NCI-H524 treated with DMSO at 0.1 percent for 48 hours (cell line): ENCODE results near the gene LRRN4.
"Not testable (repeated sequence)": the region's sequence is repeated elsewhere in the genome, so short reads cannot be mapped to it uniquely, and the experiment has no call there.

Source experiments
- DNase-seq: peaks from one replicate; lab custom pipeline; 2025; lab: John Stamatoyannopoulos, UW

LRRN4 gene

GRCh38 chr20:6058684-6059295 lies 4.9 kb upstream of the LRRN4 start:
- no peak for DNase-seq

GRCh38 chr20:6057691-6058090 lies 3.8 kb upstream of the LRRN4 start:
- no peak for DNase-seq

- DNase-seq = no peak
Observed at GRCh38 chr20:6057139-6057538, 3.3 kb upstream of the LRRN4 start.

- DNase-seq = no peak
Observed at GRCh38 chr20:6055981-6056569, 2.2 kb upstream of the LRRN4 start.

- no peak for DNase-seq
Observed at GRCh38 chr20:6055161-6055783, 1.4 kb upstream of the LRRN4 start.

GRCh38 chr20:6054689-6055051 lies 810 bp upstream of the LRRN4 start:
- not testable (repeated sequence) for DNase-seq

- no peak for DNase-seq
Observed at GRCh38 chr20:6053064-6053775, 640 bp downstream of the LRRN4 start.

GRCh38 chr20:6051505-6051904 lies 2.4 kb downstream of the LRRN4 start:
- no peak for DNase-seq

GRCh38 chr20:6048391-6048790 lies 5.5 kb downstream of the LRRN4 start:
- no peak for DNase-seq

- no peak for DNase-seq
Observed at GRCh38 chr20:6046432-6046831, 7.4 kb downstream of the LRRN4 start.

- DNase-seq = no peak
Observed at GRCh38 chr20:6045566-6045965, 8.3 kb downstream of the LRRN4 start.

GRCh38 chr20:6044115-6044514 lies 9.7 kb downstream of the LRRN4 start:
- no peak for DNase-seq

GRCh38 chr20:6041808-6042265 lies 12.0 kb downstream of the LRRN4 start:
- no peak for DNase-seq

GRCh38 chr20:6040958-6041807 lies 12.7 kb downstream of the LRRN4 start:
- DNase-seq = no peak

GRCh38 chr20:6040540-6040939 lies 13.3 kb downstream of the LRRN4 start:
- DNase-seq = no peak

- DNase-seq = no peak
Observed at GRCh38 chr20:6039766-6040165, 14.1 kb downstream of the LRRN4 start.

GRCh38 chr20:6038256-6038655 lies 15.6 kb downstream of the LRRN4 start:
- no peak for DNase-seq

- no peak for DNase-seq
Observed at GRCh38 chr20:6037082-6037481, 16.8 kb downstream of the LRRN4 start.

GRCh38 chr20:6036213-6036612 lies 17.6 kb downstream of the LRRN4 start:
- DNase-seq = no peak

GRCh38 chr20:6034134-6034969 lies 19.5 kb downstream of the LRRN4 start:
- DNase-seq = no peak

- DNase-seq = not testable (repeated sequence)
Observed at GRCh38 chr20:6032907-6033306, 21.0 kb downstream of the LRRN4 start.
